Immature natural killer cell (primary cell): ENCODE data around the gene RAPGEF3. TPM values are rescaled to one million over a fixed set of nuclear protein-coding genes. Genes with fewer than 3 reads are reported as not detected.

Experiments
- DNase-seq, 3 donors: peaks; one replicate each; pipeline ENCODE4 v3.0.0; 2022; ENCODE audit warnings: mixed read lengths in 1 of 3
- H3K27ac Mint-ChIP-seq, 6 donors: one replicate each; pipeline ENCODE4 v1.8.0; 2020; ENCODE audit warnings: mixed read lengths in 6 of 6, mild to moderate bottlenecking in 5 of 6, inconsistent platforms in 4 of 6, moderate library complexity in 3 of 6
- H3K27me3 Mint-ChIP-seq, 3 donors: one replicate each; pipeline ENCODE4 v1.8.0; 2020 to 2021; ENCODE audit warnings: low read depth in 3 of 3, mild to moderate bottlenecking in 3 of 3, mixed read lengths in 3 of 3, moderate library complexity in 3 of 3, inconsistent platforms in 1 of 3
- H3K36me3 Mint-ChIP-seq, 3 donors: one replicate each; pipeline ENCODE4 v1.8.0; 2020; ENCODE audit warnings: mixed read lengths in 3 of 3, inconsistent platforms in 2 of 3, mild to moderate bottlenecking in 2 of 3
- H3K4me1 Mint-ChIP-seq, 2 donors: one replicate each; pipeline ENCODE4 v1.8.0; 2020; ENCODE audit warnings: inconsistent platforms in 2 of 2, mild to moderate bottlenecking in 2 of 2, mixed read lengths in 2 of 2, moderate library complexity in 1 of 2
- H3K4me3 Mint-ChIP-seq, 5 donors: one replicate each; pipeline ENCODE4 v1.8.0; 2020; ENCODE audit warnings: mild to moderate bottlenecking in 5 of 5, mixed read lengths in 5 of 5, inconsistent platforms in 3 of 5, moderate library complexity in 3 of 5
- H3K9me3 Mint-ChIP-seq, 6 donors: one replicate each; pipeline ENCODE4 v1.8.0; 2020; ENCODE audit warnings: mild to moderate bottlenecking in 6 of 6, mixed read lengths in 6 of 6, inconsistent platforms in 4 of 6, moderate library complexity in 3 of 6
- polyA plus RNA-seq, 3 donors: library from polyadenylated mRNA; unstranded; fragments of 300-500 nt; fragmentation: Illumina TruSeq; gene quantifications; one replicate each; pipeline ENCODE4 v1.2.3, GENCODE V29; 2021

The RAPGEF3 gene, protein sequence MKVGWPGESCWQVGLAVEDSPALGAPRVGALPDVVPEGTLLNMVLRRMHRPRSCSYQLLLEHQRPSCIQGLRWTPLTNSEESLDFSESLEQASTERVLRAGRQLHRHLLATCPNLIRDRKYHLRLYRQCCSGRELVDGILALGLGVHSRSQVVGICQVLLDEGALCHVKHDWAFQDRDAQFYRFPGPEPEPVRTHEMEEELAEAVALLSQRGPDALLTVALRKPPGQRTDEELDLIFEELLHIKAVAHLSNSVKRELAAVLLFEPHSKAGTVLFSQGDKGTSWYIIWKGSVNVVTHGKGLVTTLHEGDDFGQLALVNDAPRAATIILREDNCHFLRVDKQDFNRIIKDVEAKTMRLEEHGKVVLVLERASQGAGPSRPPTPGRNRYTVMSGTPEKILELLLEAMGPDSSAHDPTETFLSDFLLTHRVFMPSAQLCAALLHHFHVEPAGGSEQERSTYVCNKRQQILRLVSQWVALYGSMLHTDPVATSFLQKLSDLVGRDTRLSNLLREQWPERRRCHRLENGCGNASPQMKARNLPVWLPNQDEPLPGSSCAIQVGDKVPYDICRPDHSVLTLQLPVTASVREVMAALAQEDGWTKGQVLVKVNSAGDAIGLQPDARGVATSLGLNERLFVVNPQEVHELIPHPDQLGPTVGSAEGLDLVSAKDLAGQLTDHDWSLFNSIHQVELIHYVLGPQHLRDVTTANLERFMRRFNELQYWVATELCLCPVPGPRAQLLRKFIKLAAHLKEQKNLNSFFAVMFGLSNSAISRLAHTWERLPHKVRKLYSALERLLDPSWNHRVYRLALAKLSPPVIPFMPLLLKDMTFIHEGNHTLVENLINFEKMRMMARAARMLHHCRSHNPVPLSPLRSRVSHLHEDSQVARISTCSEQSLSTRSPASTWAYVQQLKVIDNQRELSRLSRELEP
- under 1 TPM in 1 of 3 donors, not detected in 2; 0.25 TPM for polyA plus RNA-seq

DNA sequence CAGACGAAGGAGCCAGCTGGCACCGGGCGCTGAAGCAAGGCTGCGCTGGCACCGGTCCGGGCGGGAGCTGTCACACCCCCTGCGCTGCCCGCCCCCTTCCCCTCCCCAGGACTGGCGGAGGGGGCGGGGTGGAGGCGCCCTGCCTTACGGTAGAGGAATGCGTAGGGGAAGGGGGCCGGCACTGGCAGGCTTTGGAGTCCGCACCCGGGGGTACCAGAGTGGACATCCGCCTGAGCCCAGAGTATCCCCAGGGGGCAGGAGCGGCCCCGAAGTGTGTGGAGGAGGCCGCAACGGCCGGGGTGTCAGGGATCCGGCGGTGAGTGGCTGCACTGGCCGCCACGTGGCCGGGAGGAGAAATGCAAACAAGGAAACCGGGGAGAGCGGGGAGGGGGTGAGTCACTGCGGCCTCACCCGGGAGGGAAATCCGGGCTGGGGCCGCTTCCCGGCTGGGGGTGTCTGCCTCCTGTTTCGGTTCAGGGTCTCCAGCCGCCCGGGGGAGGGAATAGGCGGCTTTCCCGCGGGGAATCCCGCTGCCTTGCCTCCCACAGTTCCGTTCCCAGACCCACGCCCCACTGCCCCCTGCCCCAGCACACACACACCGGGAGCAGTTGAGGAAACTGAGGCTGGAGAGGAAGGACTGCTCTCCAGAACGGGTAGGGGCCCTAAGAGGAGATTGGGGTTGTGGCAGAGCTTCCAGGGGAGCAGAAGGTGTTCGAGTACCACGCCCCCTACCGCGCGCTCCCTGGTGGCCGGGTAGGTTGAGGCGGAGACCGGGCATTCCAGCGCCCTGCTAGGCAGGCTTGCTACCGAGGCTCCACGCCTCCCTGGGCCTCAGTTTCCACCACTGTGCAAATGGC is at the start of gene RAPGEF3:
RAPGEF3 (minus strand) TSS at position 47 of the 857 bp plus-strand sequence. CDS start 324 bp downstream, outside the sequence.
- no peaks in the 10 kb centered on the region for H3K9me3 Mint-ChIP-seq

GRCh38 chr12:47808050-47808449 is 49.4 kb upstream of the RAPGEF3 start:
- H3K27me3 Mint-ChIP-seq, result peaks cover 7 to 14% (median 8%) of the 10 kb centered on the region in 3 donors
- H3K4me3 Mint-ChIP-seq, result peak overlapping the region; percentile 76 to 85 (median 81)
- H3K27ac Mint-ChIP-seq, result peak overlapping the region; percentile 91 to 98 (median 96)
- H3K36me3 Mint-ChIP-seq, result no peaks in the 10 kb centered on the region
- peak; percentile 77 to 78 (median 78) for DNase-seq
- H3K9me3 Mint-ChIP-seq, result no peaks in the 10 kb centered on the region
- H3K4me1 Mint-ChIP-seq, result peaks cover 98 to 100% of the 10 kb centered on the region in 2 donors

More for the DNA sequence above, at the start of gene RAPGEF3:
- Mint-ChIP-seq H3K27me3 (peaks cover 2 to 3% (median 3%) of the 10 kb centered on the region in 3 donors), H3K27ac (peak within 1 kb of the TSS in 3 of 6 donors; percentile 37 to 45 (median 42)), H3K4me3 (peak within 1 kb of the TSS; percentile 64 to 81 (median 80)), H3K4me1 (peaks cover 0 to 7% of the 10 kb centered on the region in 2 donors), H3K36me3 (no peaks in the 10 kb centered on the region)
- DNase-seq, result peak; percentile 57 to 70 (median 58)

GRCh38 chr12:47807338-47807737 is 48.7 kb upstream of the RAPGEF3 start:
- Mint-ChIP-seq H3K4me3 (peak overlapping the region; percentile 27 to 83 (median 67)), H3K27me3 (peaks cover 7 to 14% (median 8%) of the 10 kb centered on the region in 3 donors), H3K36me3 (no peaks in the 10 kb centered on the region), H3K9me3 (no peaks in the 10 kb centered on the region), H3K27ac (peak overlapping the region; percentile 91 to 98 (median 96)), H3K4me1 (peaks cover 99 to 100% of the 10 kb centered on the region in 2 donors)
- no peak for DNase-seq

DNA sequence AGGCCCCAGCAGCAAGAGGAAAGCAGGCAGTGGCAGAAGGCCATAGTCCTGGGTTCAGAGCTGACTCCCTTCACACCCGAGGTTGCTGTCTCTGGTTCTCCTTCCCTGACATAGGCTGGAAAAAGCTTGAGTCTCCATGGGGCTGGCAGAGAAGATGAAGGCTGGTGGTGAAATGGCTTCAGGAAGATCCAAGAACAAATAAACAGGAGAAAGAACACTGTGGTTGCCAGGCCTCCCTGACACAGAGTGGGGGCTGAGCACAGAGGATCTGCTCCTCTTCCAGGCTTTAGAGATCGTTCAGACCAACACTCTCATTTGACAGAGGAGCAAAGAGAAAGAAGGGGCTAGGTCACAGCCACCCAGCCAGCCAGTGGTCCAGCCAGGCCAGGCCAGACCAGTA is 46.7 kb upstream of the RAPGEF3 start:
- no peak for DNase-seq
- peak overlapping the region in 3 of 5 donors; percentile 28 to 44 (median 33) for H3K4me3 Mint-ChIP-seq
- no peaks in the 10 kb centered on the region for H3K36me3 Mint-ChIP-seq
- no peaks in the 10 kb centered on the region for H3K9me3 Mint-ChIP-seq
- H3K27me3 Mint-ChIP-seq, result peaks cover 2 to 8% (median 8%) of the 10 kb centered on the region in 3 donors
- peaks cover 97 to 100% of the 10 kb centered on the region in 2 donors for H3K4me1 Mint-ChIP-seq
- peak overlapping the region in 5 of 6 donors; percentile 26 to 97 (median 72) for H3K27ac Mint-ChIP-seq

DNA sequence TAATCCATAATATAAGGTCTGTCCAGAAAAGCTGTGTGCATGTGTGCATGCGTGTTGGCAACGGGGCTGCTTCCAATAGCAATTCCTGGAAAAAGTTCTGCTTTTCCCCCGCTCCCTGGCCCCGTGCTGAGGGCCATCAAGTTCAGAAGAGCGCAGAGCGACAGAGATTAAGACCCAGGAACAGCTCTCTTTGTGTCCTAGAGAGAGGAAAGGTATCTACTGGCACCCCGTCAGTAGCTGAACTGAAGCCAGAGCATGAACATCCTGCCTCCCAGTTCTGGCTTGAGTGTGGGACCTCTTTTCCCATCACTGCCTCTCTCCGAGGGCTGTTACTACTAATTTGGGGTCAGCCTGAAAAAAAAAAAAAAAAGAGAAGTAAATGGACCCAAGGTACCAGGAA is 45.5 kb upstream of the RAPGEF3 start:
- H3K27ac Mint-ChIP-seq, result peak overlapping the region in 5 of 6 donors; percentile 20 to 85 (median 76)
- no peaks in the 10 kb centered on the region for H3K36me3 Mint-ChIP-seq
- no peak for DNase-seq
- H3K4me3 Mint-ChIP-seq, result peak overlapping the region in 2 of 5 donors; percentile 36 to 58
- H3K9me3 Mint-ChIP-seq, result no peaks in the 10 kb centered on the region
- peaks cover 95 to 100% of the 10 kb centered on the region in 2 donors for H3K4me1 Mint-ChIP-seq
- H3K27me3 Mint-ChIP-seq, result peaks cover 0 to 8% (median 7%) of the 10 kb centered on the region in 3 donors

DNA sequence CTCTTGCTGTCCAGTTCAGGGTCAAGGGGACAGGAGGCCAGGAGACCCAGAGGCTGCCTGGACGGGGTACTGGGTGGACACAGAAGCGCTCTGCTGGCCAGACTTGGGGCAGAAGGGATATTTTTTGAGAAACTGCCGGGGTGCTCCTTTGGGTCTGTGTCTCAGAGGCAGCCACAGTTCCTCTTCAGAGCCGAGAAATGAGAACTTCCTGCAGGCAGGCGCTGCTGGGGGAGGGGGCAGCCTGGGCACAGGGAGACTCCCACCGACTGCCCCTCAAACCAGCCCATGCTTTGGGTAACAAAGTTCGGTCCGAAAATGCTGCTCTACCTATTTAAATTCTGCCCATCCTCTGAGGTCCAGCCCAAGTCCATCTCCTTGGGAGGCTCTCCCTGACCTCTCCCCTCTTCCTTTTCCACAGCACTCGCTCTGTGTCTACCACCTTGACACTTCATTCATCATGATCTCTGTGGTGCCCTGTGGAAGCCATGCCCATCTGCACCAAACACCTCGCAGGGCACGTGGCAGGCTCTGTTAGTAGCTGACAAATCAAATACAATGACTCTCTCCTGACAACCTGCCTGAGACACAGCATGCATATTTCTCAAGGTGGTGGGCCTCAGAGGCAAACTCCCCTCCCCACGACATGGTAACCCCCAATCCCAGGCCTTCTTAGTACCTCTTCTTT is 44.7 kb upstream of the RAPGEF3 start:
- DNase-seq, result no peak
- Mint-ChIP-seq H3K36me3 (no peaks in the 10 kb centered on the region), H3K27ac (peak overlapping the region; percentile 42 to 85 (median 75)), H3K27me3 (peaks cover 0 to 4% (median 4%) of the 10 kb centered on the region in 3 donors), H3K9me3 (no peaks in the 10 kb centered on the region), H3K4me1 (peaks cover 90 to 94% of the 10 kb centered on the region in 2 donors), H3K4me3 (peak overlapping the region; percentile 58 to 74 (median 61))

DNA sequence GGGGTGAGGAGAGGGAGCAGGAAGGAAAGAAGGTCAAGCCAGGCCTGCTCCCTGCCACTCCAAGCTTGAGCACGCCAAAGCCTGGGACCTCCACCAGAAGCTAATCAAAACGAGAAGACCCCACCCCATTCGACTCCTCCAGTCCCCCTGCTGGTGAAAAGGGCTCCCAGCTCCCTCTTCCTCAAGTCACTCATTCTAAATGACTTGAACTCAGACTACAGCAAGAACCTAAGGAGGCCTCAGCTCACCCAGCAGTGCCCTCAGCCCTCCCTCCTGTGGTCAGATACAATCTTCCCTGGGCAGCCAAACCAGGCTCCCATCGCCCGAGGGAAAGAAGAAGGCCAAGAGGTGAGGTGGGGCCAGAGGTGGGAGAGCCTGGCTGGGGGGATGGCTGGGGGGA is 43.6 kb upstream of the RAPGEF3 start:
- Mint-ChIP-seq H3K9me3 (no peaks in the 10 kb centered on the region), H3K27ac (peak overlapping the region; percentile 45 to 83 (median 67)), H3K4me3 (peak overlapping the region in 4 of 5 donors; percentile 48 to 62 (median 56)), H3K36me3 (peaks cover 0 to 5% (median 0%) of the 10 kb centered on the region in 3 donors), H3K4me1 (peaks cover 83 to 90% of the 10 kb centered on the region in 2 donors), H3K27me3 (peaks cover 0 to 2% (median 2%) of the 10 kb centered on the region in 3 donors)
- DNase-seq, result no peak

GRCh38 chr12:47801904-47802246 is 43.2 kb upstream of the RAPGEF3 start:
- Mint-ChIP-seq H3K36me3 (peaks cover 0 to 7% (median 0%) of the 10 kb centered on the region in 3 donors), H3K27ac (peak overlapping the region in 5 of 6 donors; percentile 32 to 74 (median 62)), H3K9me3 (no peaks in the 10 kb centered on the region), H3K27me3 (peaks cover 0 to 2% (median 2%) of the 10 kb centered on the region in 3 donors), H3K4me3 (peak overlapping the region; percentile 35 to 62 (median 54)), H3K4me1 (peaks cover 79 to 85% of the 10 kb centered on the region in 2 donors)
- no peak for DNase-seq

GRCh38 chr12:47801170-47801903 is 42.7 kb upstream of the RAPGEF3 start:
- Mint-ChIP-seq H3K27ac (peak overlapping the region; percentile 32 to 80 (median 73)), H3K9me3 (no peaks in the 10 kb centered on the region), H3K36me3 (peaks cover 0 to 7% (median 0%) of the 10 kb centered on the region in 3 donors), H3K4me3 (peak overlapping the region in 3 of 5 donors; percentile 35 to 61 (median 54)), H3K4me1 (peaks cover 73 to 80% of the 10 kb centered on the region in 2 donors), H3K27me3 (peaks cover 0 to 2% (median 2%) of the 10 kb centered on the region in 3 donors)
- DNase-seq, result no peak

DNA sequence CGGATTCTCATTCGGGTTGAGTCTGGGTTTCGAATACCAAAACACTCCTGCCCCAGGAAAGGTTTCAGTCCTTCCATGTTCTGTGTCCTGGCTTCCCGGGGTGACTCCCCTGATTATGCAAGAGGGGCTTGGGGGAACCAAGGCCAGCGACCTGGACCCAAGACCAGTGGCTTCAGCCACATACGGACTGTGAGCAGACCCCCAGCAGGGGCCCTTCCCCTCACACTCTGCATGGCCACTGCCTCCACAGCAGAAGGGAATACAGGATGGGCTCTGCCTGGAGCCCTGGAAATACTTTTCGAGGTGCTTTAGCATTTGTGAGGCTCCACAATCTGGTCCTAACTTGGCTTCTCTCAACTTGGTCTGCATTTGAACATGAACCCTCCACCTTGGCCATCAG is 41.9 kb upstream of the RAPGEF3 start:
- DNase-seq, result no peak
- Mint-ChIP-seq H3K27me3 (peaks cover 0 to 2% (median 2%) of the 10 kb centered on the region in 3 donors), H3K27ac (peak overlapping the region in 4 of 6 donors; percentile 8 to 80 (median 66)), H3K4me3 (no peak overlapping the region), H3K36me3 (peaks cover 0 to 7% (median 0%) of the 10 kb centered on the region in 3 donors), H3K4me1 (peaks cover 66 to 73% of the 10 kb centered on the region in 2 donors), H3K9me3 (no peaks in the 10 kb centered on the region)

- no peaks in the 10 kb centered on the region for H3K9me3 Mint-ChIP-seq
- peak overlapping the region in 5 of 6 donors; percentile 12 to 72 (median 51) for H3K27ac Mint-ChIP-seq
- no peak for DNase-seq
- H3K4me1 Mint-ChIP-seq, result peaks cover 54 to 61% of the 10 kb centered on the region in 2 donors
- H3K4me3 Mint-ChIP-seq, result no peak overlapping the region
- peaks cover 0 to 8% (median under 1%) of the 10 kb centered on the region in 3 donors for H3K36me3 Mint-ChIP-seq
- peaks cover 0 to 2% (median 2%) of the 10 kb centered on the region in 3 donors for H3K27me3 Mint-ChIP-seq
These were observed 40.8 kb upstream of the RAPGEF3 start for GRCh38 chr12:47799357-47799955.
